HG03097 (cell line): ENCODE measurements around the gene TRIM3.
"Not testable (repeated sequence)": the region's sequence is repeated elsewhere in the genome, so short reads cannot be mapped to it uniquely, and the experiment has no call there.

Source experiments
- ATAC-seq: cut with Tn5 transposase; IDR thresholded peaks from one replicate; pipeline ENCODE4 v1.9.1; 2021; ENCODE audit not compliant: unreplicated experiment, low FRiP score

The TRIM3 gene

GRCh38 chr11:6473451-6474412 lies at the start of gene TRIM3:
Gene TRIM3 (minus strand): TSS chr11:6473941. CDS start chr11:6465695, 8,246 bp downstream.
- peak; percentile 57 for ATAC-seq

GRCh38 chr11:6523253-6523652 lies 49.5 kb upstream of the TRIM3 start:
- no peak for ATAC-seq

- not testable (repeated sequence) for ATAC-seq
Measured at GRCh38 chr11:6521946-6522345, 48.2 kb upstream of the TRIM3 start.

GRCh38 chr11:6520265-6520664 lies 46.5 kb upstream of the TRIM3 start:
- ATAC-seq = no peak

GRCh38 chr11:6516865-6517264 lies 43.1 kb upstream of the TRIM3 start:
- ATAC-seq = no peak

GRCh38 chr11:6505577-6506240 lies 32.0 kb upstream of the TRIM3 start:
- no peak for ATAC-seq

GRCh38 chr11:6504166-6504565 lies 30.4 kb upstream of the TRIM3 start:
- ATAC-seq = no peak

GRCh38 chr11:6502382-6502781 lies 28.6 kb upstream of the TRIM3 start:
- ATAC-seq = no peak

- ATAC-seq = no peak
Measured at GRCh38 chr11:6498544-6498943, 24.8 kb upstream of the TRIM3 start.

GRCh38 chr11:6498121-6498520 lies 24.4 kb upstream of the TRIM3 start:
- no peak for ATAC-seq

GRCh38 chr11:6497069-6497839 lies 23.5 kb upstream of the TRIM3 start, which contains the start of gene DNHD1:
Gene DNHD1 (plus strand): TSS chr11:6497280. CDS start chr11:6498216, 936 bp downstream.
- no peak for ATAC-seq

GRCh38 chr11:6489306-6489705 lies 15.6 kb upstream of the TRIM3 start:
- no peak for ATAC-seq

GRCh38 chr11:6488821-6489220 lies 15.1 kb upstream of the TRIM3 start:
- ATAC-seq = no peak

- ATAC-seq = no peak
Measured at GRCh38 chr11:6488342-6488741, 14.6 kb upstream of the TRIM3 start.

- ATAC-seq = no peak
Measured at GRCh38 chr11:6486938-6487337, 13.2 kb upstream of the TRIM3 start.

- no peak for ATAC-seq
Measured at GRCh38 chr11:6486256-6486655, 12.5 kb upstream of the TRIM3 start.

- no peak for ATAC-seq
Measured at GRCh38 chr11:6485661-6486060, 11.9 kb upstream of the TRIM3 start.

GRCh38 chr11:6483015-6483414 lies 9.3 kb upstream of the TRIM3 start:
- no peak for ATAC-seq

- no peak for ATAC-seq
Measured at GRCh38 chr11:6482441-6482840, 8.7 kb upstream of the TRIM3 start.

- no peak for ATAC-seq
Measured at GRCh38 chr11:6481924-6482275, 8.2 kb upstream of the TRIM3 start.
